Liver (tissue), 9 donors: Measurements from ENCODE around the gene TAGLN2. TPM values are rescaled to one million over a fixed set of nuclear protein-coding genes. Genes with fewer than 3 reads are reported as not detected.

Experiments
- DNase-seq: peaks from one replicate; pipeline ENCODE4 v3.0.0-alpha.2; 2017; ENCODE audit warnings: low spot score
- H3K27ac ChIP-seq, 2 donors: one replicate each; pipeline ENCODE4 v1.7.0; 2013; ENCODE audit warnings: inconsistent platforms in 2 of 2, low read length in 2 of 2, control low read depth in 1 of 2, low read depth in 1 of 2, mild to moderate bottlenecking in 1 of 2
- H3K27me3 ChIP-seq, 4 donors: one replicate each; pipeline versions ENCODE4 v1.6.1 to v1.7.0; 2013; ENCODE audit warnings: low read length in 3 of 4, inconsistent platforms in 1 of 4, mild to moderate bottlenecking in 1 of 4, moderate library complexity in 1 of 4; ENCODE audit not compliant: control insufficient read depth in 4 of 4, insufficient read depth in 4 of 4
- H3K36me3 ChIP-seq, 4 donors: one replicate each; pipeline versions ENCODE4 v1.6.1 to v1.7.0; 2013; ENCODE audit warnings: low read length in 3 of 4, mild to moderate bottlenecking in 3 of 4, low read depth in 1 of 4, moderate library complexity in 1 of 4; ENCODE audit not compliant: control insufficient read depth in 4 of 4, insufficient read depth in 3 of 4
- H3K4me1 ChIP-seq, 4 donors: one replicate each; pipeline versions ENCODE4 v1.6.1 to v1.7.0; 2013; ENCODE audit warnings: low read length in 3 of 4, mild to moderate bottlenecking in 3 of 4, moderate library complexity in 1 of 4; ENCODE audit not compliant: control insufficient read depth in 4 of 4, insufficient read depth in 4 of 4
- H3K4me3 ChIP-seq, 3 donors: one replicate each; pipeline versions ENCODE4 v1.6.1 to v1.7.0; 2013; ENCODE audit warnings: low read length in 3 of 3, control low read depth in 1 of 3, low read depth in 1 of 3, mild to moderate bottlenecking in 1 of 3
- H3K9ac ChIP-seq, 2 donors: one replicate each; pipeline ENCODE4 v1.7.0; 2013; ENCODE audit warnings: low read length in 2 of 2, mild to moderate bottlenecking in 2 of 2, moderate library complexity in 2 of 2, control low read depth in 1 of 2, low read depth in 1 of 2
- H3K9me3 ChIP-seq, 4 donors: one replicate each; pipeline versions ENCODE4 v1.6.1 to v1.7.0; 2013; ENCODE audit warnings: low read length in 3 of 4; ENCODE audit not compliant: control insufficient read depth in 4 of 4
- CTCF ChIP-seq: fragments of 150-350 bp; IDR thresholded peaks from 2 replicates; pipeline ENCODE4 v1.5.1; 2017; ENCODE audit warnings: improper control_type of control experiment, low read depth, low read length; ENCODE audit not compliant: missing input control
- EGR1 ChIP-seq, 2 donors: IDR thresholded peaks; 2 replicates each; pipeline ENCODE4 v1.6.1; 2016 to 2018; ENCODE audit warnings: antibody characterized with exemption in 2 of 2, low read depth in 2 of 2
- FOXA1 ChIP-seq: IDR thresholded peaks from 2 replicates; pipeline ENCODE4 v1.6.1; 2016; ENCODE audit warnings: antibody characterized with exemption
- FOXA2 ChIP-seq: IDR thresholded peaks from 2 replicates; pipeline ENCODE4 v1.6.1; 2016; ENCODE audit warnings: antibody characterized with exemption
- GABPA ChIP-seq, 2 donors: IDR thresholded peaks in 1 of 2; conservative IDR thresholded peaks in 1 of 2; 2 replicates each; pipeline ENCODE4 v1.6.1; 2016; ENCODE audit warnings: antibody characterized with exemption in 2 of 2, mild to moderate bottlenecking in 1 of 2, moderate library complexity in 1 of 2
- HNF4A ChIP-seq, 2 donors: conservative IDR thresholded peaks; 2 replicates each; pipeline ENCODE4 v1.6.1; 2016; ENCODE audit warnings: antibody characterized with exemption in 2 of 2, mild to moderate bottlenecking in 2 of 2
- HNF4G ChIP-seq: IDR thresholded peaks from 2 replicates; pipeline ENCODE4 v1.6.1; 2016; ENCODE audit warnings: antibody characterized with exemption
- JUND ChIP-seq, 2 donors: IDR thresholded peaks; 2 replicates each; pipeline ENCODE4 v1.6.1; 2016; ENCODE audit warnings: antibody characterized with exemption in 2 of 2
- NR2F2 ChIP-seq: IDR thresholded peaks from 2 replicates; pipeline ENCODE4 v1.6.1; 2016; ENCODE audit warnings: antibody characterized with exemption
- RAD21 ChIP-seq, 2 donors: IDR thresholded peaks; 2 replicates each; pipeline ENCODE4 v1.6.1; 2016; ENCODE audit warnings: antibody characterized with exemption in 2 of 2, mild to moderate bottlenecking in 2 of 2
- REST ChIP-seq: IDR thresholded peaks from 2 replicates; pipeline ENCODE4 v1.6.1; 2016; ENCODE audit warnings: antibody characterized with exemption, mild to moderate bottlenecking
- RXRA ChIP-seq, 2 donors: IDR thresholded peaks; 2 replicates each; pipeline ENCODE4 v1.6.1; 2017 to 2018; ENCODE audit warnings: antibody characterized with exemption in 2 of 2, mild to moderate bottlenecking in 1 of 2
- SP1 ChIP-seq: IDR thresholded peaks from 2 replicates; pipeline ENCODE4 v1.6.1; 2018; ENCODE audit warnings: antibody characterized with exemption, mild to moderate bottlenecking
- TAF1 ChIP-seq: conservative IDR thresholded peaks from 2 replicates; pipeline ENCODE4 v1.6.1; 2016; ENCODE audit warnings: antibody characterized with exemption, mild to moderate bottlenecking
- WGBS: extraction: QIAGEN DNeasy Blood & Tissue Kit; methylation state at CpG from one replicate; pipeline ENCODE4 v1.1.7; 2013; 5-methylcytosine and 5-hydroxymethylcytosine counted together
- polyA plus RNA-seq, 2 donors: library from polyadenylated mRNA; stranded (reverse) in 1 of 2; unstranded in 1 of 2; fragments of 200-250 nt in 1 of 2; fragments of >200 nt in 1 of 2; fragmentation: Nextera tagmentation in 1 of 2; extraction: Ambion mirVana in 1 of 2; gene quantifications; one replicate each; pipeline versions ENCODE4 v1.2.1 to v1.2.3, GENCODE V29; 2013 to 2015
- total RNA-seq, 2 donors: library from RNA; depleted of rRNA; stranded (reverse); fragments of >200 nt; gene quantifications; one replicate each; pipeline ENCODE4 v1.2.3, GENCODE V29; 2014
- TF ChIP-seq, protein P1 (sequence below): IDR thresholded peaks from 2 replicates; pipeline ENCODE4 v1.6.1; 2016; ENCODE audit warnings: antibody characterized with exemption
- TF ChIP-seq, protein P2 (sequence below): IDR thresholded peaks from 2 replicates; pipeline ENCODE4 v1.6.1; 2016; ENCODE audit warnings: antibody characterized with exemption
- TF ChIP-seq, protein P3 (sequence below): IDR thresholded peaks from 2 replicates; pipeline ENCODE4 v1.6.1; 2016; ENCODE audit warnings: antibody characterized with exemption
- donor health status: healthy.
- donor health status: healthy.
- donor health status: healthy.
- donor health status: healthy.
- donor health status: healthy.

The TAGLN2 gene
- total and polyA plus RNA-seq, 4 donors = 46.4 to 113 (median 79.8) TPM

DNA sequence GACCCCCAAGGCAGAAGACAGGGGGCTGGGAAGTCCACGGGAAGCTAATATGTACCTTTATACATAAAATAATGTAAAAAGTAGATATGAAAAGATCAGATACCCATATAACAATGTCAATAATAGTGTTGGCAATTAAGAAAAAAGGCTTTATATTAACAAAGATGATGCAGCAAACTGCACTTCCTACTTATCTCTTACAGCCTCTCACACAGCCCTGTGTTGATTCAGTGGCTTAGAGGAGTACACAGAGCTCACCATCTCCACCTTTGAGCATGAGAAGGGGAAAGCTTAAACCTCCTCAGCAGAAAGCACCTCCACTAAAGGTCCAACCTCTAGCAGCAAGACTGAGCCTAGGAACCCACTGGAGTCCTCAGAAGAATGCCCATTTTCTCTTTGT lies 55.7 kb downstream of the TAGLN2 start:
- Histone ChIP-seq H3K4me3 (no peak overlapping the region), H3K27ac (no peak overlapping the region), H3K9me3 (no peaks in the 10 kb centered on the region), H3K9ac (no peak overlapping the region), H3K27me3 (no peaks in the 10 kb centered on the region), H3K36me3 (no peaks in the 10 kb centered on the region), H3K4me1 (peaks cover 6 to 11% (median 10%) of the 10 kb centered on the region in 4 donors)
- TF ChIP-seq NR2F2 = no peak
- no peak for TF ChIP-seq GABPA (IDR thresholded peaks at IDR 0.05 in 1 of 2, conservative IDR thresholded peaks at IDR 0.05 in 1 of 2)
- TF ChIP-seq, protein P1, sequence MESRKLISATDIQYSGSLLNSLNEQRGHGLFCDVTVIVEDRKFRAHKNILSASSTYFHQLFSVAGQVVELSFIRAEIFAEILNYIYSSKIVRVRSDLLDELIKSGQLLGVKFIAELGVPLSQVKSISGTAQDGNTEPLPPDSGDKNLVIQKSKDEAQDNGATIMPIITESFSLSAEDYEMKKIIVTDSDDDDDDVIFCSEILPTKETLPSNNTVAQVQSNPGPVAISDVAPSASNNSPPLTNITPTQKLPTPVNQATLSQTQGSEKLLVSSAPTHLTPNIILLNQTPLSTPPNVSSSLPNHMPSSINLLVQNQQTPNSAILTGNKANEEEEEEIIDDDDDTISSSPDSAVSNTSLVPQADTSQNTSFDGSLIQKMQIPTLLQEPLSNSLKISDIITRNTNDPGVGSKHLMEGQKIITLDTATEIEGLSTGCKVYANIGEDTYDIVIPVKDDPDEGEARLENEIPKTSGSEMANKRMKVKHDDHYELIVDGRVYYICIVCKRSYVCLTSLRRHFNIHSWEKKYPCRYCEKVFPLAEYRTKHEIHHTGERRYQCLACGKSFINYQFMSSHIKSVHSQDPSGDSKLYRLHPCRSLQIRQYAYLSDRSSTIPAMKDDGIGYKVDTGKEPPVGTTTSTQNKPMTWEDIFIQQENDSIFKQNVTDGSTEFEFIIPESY = no peak
- TF ChIP-seq REST = no peak
- no peak for TF ChIP-seq EGR1 (IDR thresholded peaks at IDR 0.05; ENCODE audit: low read depth in 2 of 2)
- TF ChIP-seq HNF4G = no peak
- TF ChIP-seq, protein P2, sequence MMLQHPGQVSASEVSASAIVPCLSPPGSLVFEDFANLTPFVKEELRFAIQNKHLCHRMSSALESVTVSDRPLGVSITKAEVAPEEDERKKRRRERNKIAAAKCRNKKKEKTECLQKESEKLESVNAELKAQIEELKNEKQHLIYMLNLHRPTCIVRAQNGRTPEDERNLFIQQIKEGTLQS = no peak
- TF ChIP-seq RAD21 (IDR thresholded peaks at IDR 0.05) = no peak
- TF ChIP-seq FOXA1 = no peak
- TF ChIP-seq CTCF = no peak
- DNase-seq = no peak
- 82% methylated on average over 1 of the region's 1 CpG for WGBS

DNA sequence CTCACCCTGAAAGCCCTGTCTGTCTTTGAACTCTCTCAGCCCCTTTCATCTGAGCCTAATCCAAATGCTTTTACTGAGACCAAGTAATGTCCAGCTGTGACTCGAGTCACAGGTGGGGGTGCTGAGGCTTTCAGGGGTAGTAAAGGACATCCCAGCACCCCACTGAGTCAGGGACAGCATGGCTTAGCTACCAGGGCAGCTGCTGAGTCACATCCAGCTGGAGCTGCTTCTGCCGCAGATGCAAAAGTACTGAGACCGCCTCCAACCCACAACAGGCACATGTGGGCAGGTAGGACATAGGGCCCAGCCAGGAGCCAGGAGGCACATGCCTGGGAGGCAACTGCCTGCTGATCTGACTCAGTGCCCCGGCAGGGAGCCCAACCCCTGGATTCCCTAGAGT lies 56.1 kb downstream of the TAGLN2 start:
- Histone ChIP-seq H3K27ac (no peak overlapping the region), H3K9ac (no peak overlapping the region), H3K9me3 (no peaks in the 10 kb centered on the region), H3K4me3 (no peak overlapping the region), H3K36me3 (no peaks in the 10 kb centered on the region), H3K4me1 (peaks cover 6 to 11% (median 10%) of the 10 kb centered on the region in 4 donors), H3K27me3 (no peaks in the 10 kb centered on the region)
- 69% methylated on average over 4 of the region's 4 CpGs for WGBS
- TF ChIP-seq RXRA (IDR thresholded peaks at IDR 0.05) (no peak), TAF1 (no peak), FOXA2 (no peak), NR2F2 (no peak), FOXA1 (no peak), JUND (IDR thresholded peaks at IDR 0.05) (no peak), SP1 (no peak), HNF4A (conservative IDR thresholded peaks at IDR 0.05) (no peak), GABPA (IDR thresholded peaks at IDR 0.05 in 1 of 2, conservative IDR thresholded peaks at IDR 0.05 in 1 of 2) (no peak), RAD21 (IDR thresholded peaks at IDR 0.05) (no peak), REST (no peak)
- TF ChIP-seq, protein P1 = no peak
- TF ChIP-seq, protein P2 = no peak
- TF ChIP-seq, protein P3, sequence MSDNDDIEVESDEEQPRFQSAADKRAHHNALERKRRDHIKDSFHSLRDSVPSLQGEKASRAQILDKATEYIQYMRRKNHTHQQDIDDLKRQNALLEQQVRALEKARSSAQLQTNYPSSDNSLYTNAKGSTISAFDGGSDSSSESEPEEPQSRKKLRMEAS = no peak
- DNase-seq = no peak
